HCT116 (cell line): ENCODE measurements around the gene ZNF777. TPM values are rescaled to one million over a fixed set of nuclear protein-coding genes. Genes with fewer than 3 reads are reported as not detected.

Source experiments
- ATAC-seq: fragments of 200-7000 bp; cut with Tn5 transposase; 2 replicates; pipeline ENCODE4 v1.9.1; 2020; ENCODE audit warnings: mild to moderate bottlenecking, moderate library complexity
- BruUV-seq: library from RNA; stranded (reverse); fragments of 400-500 nt; replicated peaks from 2 replicates; lab custom pipeline; 2021; lab: Mats Ljungman, UMichigan
- CTCF ChIA-PET: fragments of 300-600 bp; sonication (Branson Sonifier 250); formaldehyde crosslinking; loops from one replicate; lab custom pipeline; 2021; ENCODE audit warnings: antibody characterized with exemption; lab: Charles Lee
- POLR2A ChIA-PET: fragments of 300-600, 350-600 bp; sonication (Branson Sonifier 250); formaldehyde crosslinking; loops from one replicate; lab custom pipeline; 2021; ENCODE audit warnings: antibody characterized with exemption; lab: Charles Lee
- RAD21 ChIA-PET, 2 experiments: fragments of 300-600 bp; sonication (Branson Sonifier 250); formaldehyde crosslinking; loops; one replicate each; lab custom pipeline; 2023; ENCODE audit warnings: low total read pairs in 2 of 2; ENCODE audit not compliant: uncharacterized antibody in 2 of 2, unreplicated experiment in 2 of 2, low non-redundant PET in 1 of 2; lab: Charles Lee
- DNase-seq: peaks from one replicate; pipeline ENCODE4 v3.0.0-alpha.2; 2010; ENCODE audit warnings: low read depth, low spot score
- H2AFZ ChIP-seq: fragments of 200-600 bp; shearing (Covaris generic), sonication (generic); 2 replicates; pipeline ENCODE4 v1.6.1; 2017; ENCODE audit warnings: low read depth, mixed run types, mixed read lengths, antibody characterized with exemption, low read length; ENCODE audit not compliant: poor library complexity, severe bottlenecking
- H3K27ac ChIP-seq: 2 replicates; pipeline ENCODE4 v1.5.1; 2012; ENCODE audit warnings: low read depth, low read length
- H3K27me3 ChIP-seq: fragments of 200-600 bp; sonication (generic); 2 replicates; pipeline ENCODE4 v1.6.1; 2016; ENCODE audit warnings: mixed run types, low read length, mixed read lengths; ENCODE audit not compliant: insufficient read depth
- H3K36me3 ChIP-seq, 2 experiments: fragments of 200-500 bp in 1 of 2; fragments of 200-600 bp in 1 of 2; sonication (Bioruptor generic) in 1 of 2; sonication (generic) in 1 of 2; 2 replicates each; pipeline versions ENCODE4 v1.5.1 to v1.6.1; 2014 to 2016; ENCODE audit warnings: low read length in 2 of 2, inconsistent platforms in 1 of 2, mixed read lengths in 1 of 2, mixed run types in 1 of 2; ENCODE audit not compliant: insufficient read depth in 2 of 2, control insufficient read depth in 1 of 2
- H3K4me1 ChIP-seq, 2 experiments: fragments of 200-600 bp in 1 of 2; sonication (generic) in 1 of 2; 2 replicates each; pipeline versions ENCODE4 v1.5.1 to v1.6.1; 2012 to 2017; ENCODE audit warnings: low read length in 2 of 2, inconsistent platforms in 1 of 2, mild to moderate bottlenecking in 1 of 2, mixed read lengths in 1 of 2, mixed run types in 1 of 2, moderate library complexity in 1 of 2; ENCODE audit not compliant: insufficient read depth in 2 of 2, control insufficient read depth in 1 of 2
- H3K4me2 ChIP-seq: fragments of 200-600 bp; sonication (generic); 2 replicates; pipeline ENCODE4 v1.6.1; 2017; ENCODE audit warnings: mixed run types, low read length, mixed read lengths
- H3K4me3 ChIP-seq, 2 experiments: fragments of 200-600 bp in 1 of 2; sonication (generic) in 1 of 2; replicated peaks in 1 of 2; 2 replicates each; pipeline ENCODE4 v1.5.1; 2011 to 2016; ENCODE audit warnings: low read length in 2 of 2, control low read depth in 1 of 2, low read depth in 1 of 2, mild to moderate bottlenecking in 1 of 2, mixed read lengths in 1 of 2, mixed run types in 1 of 2
- H3K79me2 ChIP-seq: fragments of 200-600 bp; sonication (generic); 2 replicates; pipeline ENCODE4 v1.6.1; 2017; ENCODE audit warnings: mild to moderate bottlenecking, mixed run types, low read length, moderate library complexity, mixed read lengths; ENCODE audit not compliant: insufficient read depth
- H3K9ac ChIP-seq: fragments of 200-600 bp; sonication (generic); 2 replicates; pipeline ENCODE4 v1.6.1; 2016; ENCODE audit warnings: low read length, mixed read lengths
- H3K9me2 ChIP-seq: fragments of 200-600 bp; sonication (generic), shearing (Covaris generic); 2 replicates; pipeline ENCODE4 v1.6.1; 2017; ENCODE audit warnings: mixed run types, mild to moderate bottlenecking, moderate library complexity; ENCODE audit not compliant: insufficient read depth
- H3K9me3 ChIP-seq, 2 experiments: fragments of 200-500 bp in 1 of 2; fragments of 200-600 bp in 1 of 2; sonication (Bioruptor generic) in 1 of 2; sonication (generic) in 1 of 2; 2 replicates each; pipeline ENCODE4 v1.6.1; 2014 to 2017; ENCODE audit warnings: low read length in 2 of 2, mixed read lengths in 2 of 2, inconsistent platforms in 1 of 2, low read depth in 1 of 2, mild to moderate bottlenecking in 1 of 2, mixed run types in 1 of 2, moderate library complexity in 1 of 2; ENCODE audit not compliant: control insufficient read depth in 1 of 2, insufficient read depth in 1 of 2
- H4K20me1 ChIP-seq: fragments of 200-600 bp; sonication (generic), shearing (Covaris generic); 2 replicates; pipeline ENCODE4 v1.6.1; 2017; ENCODE audit warnings: mixed run types, mild to moderate bottlenecking, moderate library complexity; ENCODE audit not compliant: insufficient read depth
- CEBPB ChIP-seq: IDR thresholded peaks from 2 replicates; pipeline ENCODE4 v1.6.1; 2012; ENCODE audit warnings: low read depth
- ELF1 ChIP-seq: IDR thresholded peaks from 2 replicates; pipeline ENCODE4 v1.6.1; 2012; ENCODE audit warnings: low read depth, borderline replicate concordance
- EZH2 ChIP-seq: fragments of 200-600 bp; sonication (generic); IDR thresholded peaks from 2 replicates; pipeline ENCODE4 v1.6.1; 2017; ENCODE audit warnings: antibody characterized with exemption, mixed run types
- EZH2phosphoT487 ChIP-seq: fragments of 200-600 bp; IDR thresholded peaks from 2 replicates; pipeline ENCODE4 v1.6.1; 2018; ENCODE audit warnings: antibody characterized with exemption, borderline replicate concordance
- FOSL1 ChIP-seq: IDR thresholded peaks from 2 replicates; pipeline ENCODE4 v1.6.1; 2012; ENCODE audit warnings: low read depth
- JUND ChIP-seq: IDR thresholded peaks from 2 replicates; pipeline ENCODE4 v1.6.1; 2012
- POLR2A ChIP-seq: IDR thresholded peaks from 2 replicates; pipeline ENCODE4 v1.7.0; 2011; ENCODE audit warnings: borderline replicate concordance; ENCODE audit not compliant: insufficient read depth, insufficient read length; ENCODE audit errors: extremely low read depth
- POLR2AphosphoS5 ChIP-seq: IDR thresholded peaks from 2 replicates; pipeline ENCODE4 v1.6.1; 2011; ENCODE audit warnings: mild to moderate bottlenecking, low read depth, low read length, moderate library complexity
- RAD21 ChIP-seq: IDR thresholded peaks from 2 replicates; pipeline ENCODE4 v1.6.1; 2012; ENCODE audit warnings: low read depth, mild to moderate bottlenecking
- SRF ChIP-seq: IDR thresholded peaks from 2 replicates; pipeline ENCODE4 v1.6.1; 2012; ENCODE audit warnings: low read depth
- TCF7L2 ChIP-seq: IDR thresholded peaks from 2 replicates; pipeline ENCODE4 v1.7.0; 2011; ENCODE audit warnings: borderline replicate concordance, inconsistent platforms; ENCODE audit not compliant: insufficient read depth, insufficient read length; ENCODE audit errors: extremely low read depth
- YY1 ChIP-seq: IDR thresholded peaks from 2 replicates; pipeline ENCODE4 v1.6.1; 2011; ENCODE audit warnings: low read length, low read depth, moderate library complexity, mild to moderate bottlenecking; ENCODE audit not compliant: insufficient replicate concordance; ENCODE audit errors: extremely low read depth
- ZFX ChIP-seq: fragments of 450-650 bp; IDR thresholded peaks from 2 replicates; pipeline ENCODE4 v1.6.1; 2017
- ZNF274 ChIP-seq: fragments of 200-500 bp; sonication (Bioruptor generic); IDR thresholded peaks from 2 replicates; pipeline ENCODE4 v1.6.1; 2014; ENCODE audit warnings: mild to moderate bottlenecking, low read depth, low read length, inconsistent platforms
- intact Hi-C: fragments of 100-400 bp; cut with micrococcal nuclease; formaldehyde crosslinking; loops from 2 replicates; pipeline ENCODE4 v1.10.0; 2022
- total RNA-seq: library from RNA; stranded (reverse); gene quantifications from one replicate; pipeline ENCODE4 v1.2.1, GENCODE V29; 2021; ENCODE audit not compliant: unreplicated experiment
- TF ChIP-seq, protein P1 (sequence below): IDR thresholded peaks from 2 replicates; pipeline ENCODE4 v1.6.1; 2011; ENCODE audit warnings: mild to moderate bottlenecking, low read length, moderate library complexity; ENCODE audit not compliant: insufficient replicate concordance; ENCODE audit errors: extremely low read depth
- TF ChIP-seq, protein P2 (sequence below), 3 experiments: fragments of 200-600 bp in 1 of 3; sonication (generic) in 1 of 3; IDR thresholded peaks in 2 of 3; conservative IDR thresholded peaks in 1 of 3; 2 replicates each; pipeline ENCODE4 v1.5.1; 2012 to 2017; ENCODE audit warnings: low read depth in 2 of 3, low read length in 2 of 3, antibody characterized with exemption in 1 of 3, borderline replicate concordance in 1 of 3, control low read depth in 1 of 3, mild to moderate bottlenecking in 1 of 3, mixed read lengths in 1 of 3, mixed run types in 1 of 3, moderate library complexity in 1 of 3; ENCODE audit not compliant: insufficient read depth in 1 of 3
- TF ChIP-seq, protein P3 (sequence below): IDR thresholded peaks from 2 replicates; pipeline ENCODE4 v1.6.1; 2012; ENCODE audit warnings: low read depth
- TF ChIP-seq, protein P4 (sequence below): IDR thresholded peaks from 2 replicates; pipeline ENCODE4 v1.6.1; 2012

Gene ZNF777
- total RNA-seq, 1 experiment from 2014 or later, result 15.6 TPM

DNA sequence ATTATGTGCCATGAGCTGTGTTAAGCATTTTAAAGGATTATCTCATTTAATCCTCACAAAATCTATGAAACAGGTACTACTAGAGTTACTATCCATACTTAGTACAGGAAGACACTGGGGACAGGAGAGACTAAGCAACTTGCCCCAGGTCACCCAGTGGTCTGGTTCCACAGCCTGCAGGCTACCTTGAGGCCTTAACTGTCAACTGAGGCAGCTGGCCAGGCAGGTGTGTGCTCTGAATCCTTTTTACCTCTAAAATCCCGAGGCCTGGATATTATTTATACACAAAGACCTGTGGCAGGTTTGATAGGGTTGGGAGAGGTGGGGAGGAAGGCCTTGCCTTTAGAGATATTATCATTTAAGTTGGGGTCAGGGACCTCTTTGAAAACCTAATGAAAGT, 3.1 kb downstream of the ZNF777 start:
- H3K9ac ChIP-seq, result no peak overlapping the region
- peaks cover 11 to 19% of the 10 kb centered on the region in 2 experiments; a peak in 2 of 4 replicates for H3K4me1 ChIP-seq
- no peak overlapping the region for H3K27ac ChIP-seq
- no peaks in the 10 kb centered on the region for H3K27me3 ChIP-seq
- ChIA-PET CTCF (interaction anchor here (1.0 kb wide), 1 partner anchor 167 kb away, joined by 3 read pairs; no protein-coding TSS in a partner anchor), RAD21 (no interaction called here), POLR2A (no interaction called here)
- H3K4me2 ChIP-seq, result no peak overlapping the region
- no peaks in the 10 kb centered on the region for H3K9me3 ChIP-seq
- ATAC-seq (no peak), DNase-seq (no peak)
- H3K36me3 ChIP-seq, result peaks cover 4 to 20% of the 10 kb centered on the region in 2 experiments; a peak in 3 of 4 replicates
- H3K9me2 ChIP-seq, result no peaks in the 10 kb centered on the region
- TF ChIP-seq ELF1, result no peak
- TF ChIP-seq YY1, result no peak
- TF ChIP-seq FOSL1, result no peak
- no peak for TF ChIP-seq RAD21
- TF ChIP-seq EZH2, result no peak
- no peak for TF ChIP-seq POLR2AphosphoS5
- TF ChIP-seq TCF7L2, result no peak
- TF ChIP-seq POLR2A, result no peak
- TF ChIP-seq, protein P1, sequence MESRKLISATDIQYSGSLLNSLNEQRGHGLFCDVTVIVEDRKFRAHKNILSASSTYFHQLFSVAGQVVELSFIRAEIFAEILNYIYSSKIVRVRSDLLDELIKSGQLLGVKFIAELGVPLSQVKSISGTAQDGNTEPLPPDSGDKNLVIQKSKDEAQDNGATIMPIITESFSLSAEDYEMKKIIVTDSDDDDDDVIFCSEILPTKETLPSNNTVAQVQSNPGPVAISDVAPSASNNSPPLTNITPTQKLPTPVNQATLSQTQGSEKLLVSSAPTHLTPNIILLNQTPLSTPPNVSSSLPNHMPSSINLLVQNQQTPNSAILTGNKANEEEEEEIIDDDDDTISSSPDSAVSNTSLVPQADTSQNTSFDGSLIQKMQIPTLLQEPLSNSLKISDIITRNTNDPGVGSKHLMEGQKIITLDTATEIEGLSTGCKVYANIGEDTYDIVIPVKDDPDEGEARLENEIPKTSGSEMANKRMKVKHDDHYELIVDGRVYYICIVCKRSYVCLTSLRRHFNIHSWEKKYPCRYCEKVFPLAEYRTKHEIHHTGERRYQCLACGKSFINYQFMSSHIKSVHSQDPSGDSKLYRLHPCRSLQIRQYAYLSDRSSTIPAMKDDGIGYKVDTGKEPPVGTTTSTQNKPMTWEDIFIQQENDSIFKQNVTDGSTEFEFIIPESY, result no peak
- TF ChIP-seq, protein P2, sequence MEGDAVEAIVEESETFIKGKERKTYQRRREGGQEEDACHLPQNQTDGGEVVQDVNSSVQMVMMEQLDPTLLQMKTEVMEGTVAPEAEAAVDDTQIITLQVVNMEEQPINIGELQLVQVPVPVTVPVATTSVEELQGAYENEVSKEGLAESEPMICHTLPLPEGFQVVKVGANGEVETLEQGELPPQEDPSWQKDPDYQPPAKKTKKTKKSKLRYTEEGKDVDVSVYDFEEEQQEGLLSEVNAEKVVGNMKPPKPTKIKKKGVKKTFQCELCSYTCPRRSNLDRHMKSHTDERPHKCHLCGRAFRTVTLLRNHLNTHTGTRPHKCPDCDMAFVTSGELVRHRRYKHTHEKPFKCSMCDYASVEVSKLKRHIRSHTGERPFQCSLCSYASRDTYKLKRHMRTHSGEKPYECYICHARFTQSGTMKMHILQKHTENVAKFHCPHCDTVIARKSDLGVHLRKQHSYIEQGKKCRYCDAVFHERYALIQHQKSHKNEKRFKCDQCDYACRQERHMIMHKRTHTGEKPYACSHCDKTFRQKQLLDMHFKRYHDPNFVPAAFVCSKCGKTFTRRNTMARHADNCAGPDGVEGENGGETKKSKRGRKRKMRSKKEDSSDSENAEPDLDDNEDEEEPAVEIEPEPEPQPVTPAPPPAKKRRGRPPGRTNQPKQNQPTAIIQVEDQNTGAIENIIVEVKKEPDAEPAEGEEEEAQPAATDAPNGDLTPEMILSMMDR (IDR thresholded peaks at IDR 0.05 in 2 of 3, conservative IDR thresholded peaks at IDR 0.05 in 1 of 3; ENCODE audit: borderline replicate concordance in 1 of 3, insufficient read depth in 1 of 3, low read depth in 2 of 3, low read length in 2 of 3), result no peak
- TF ChIP-seq, protein P3, sequence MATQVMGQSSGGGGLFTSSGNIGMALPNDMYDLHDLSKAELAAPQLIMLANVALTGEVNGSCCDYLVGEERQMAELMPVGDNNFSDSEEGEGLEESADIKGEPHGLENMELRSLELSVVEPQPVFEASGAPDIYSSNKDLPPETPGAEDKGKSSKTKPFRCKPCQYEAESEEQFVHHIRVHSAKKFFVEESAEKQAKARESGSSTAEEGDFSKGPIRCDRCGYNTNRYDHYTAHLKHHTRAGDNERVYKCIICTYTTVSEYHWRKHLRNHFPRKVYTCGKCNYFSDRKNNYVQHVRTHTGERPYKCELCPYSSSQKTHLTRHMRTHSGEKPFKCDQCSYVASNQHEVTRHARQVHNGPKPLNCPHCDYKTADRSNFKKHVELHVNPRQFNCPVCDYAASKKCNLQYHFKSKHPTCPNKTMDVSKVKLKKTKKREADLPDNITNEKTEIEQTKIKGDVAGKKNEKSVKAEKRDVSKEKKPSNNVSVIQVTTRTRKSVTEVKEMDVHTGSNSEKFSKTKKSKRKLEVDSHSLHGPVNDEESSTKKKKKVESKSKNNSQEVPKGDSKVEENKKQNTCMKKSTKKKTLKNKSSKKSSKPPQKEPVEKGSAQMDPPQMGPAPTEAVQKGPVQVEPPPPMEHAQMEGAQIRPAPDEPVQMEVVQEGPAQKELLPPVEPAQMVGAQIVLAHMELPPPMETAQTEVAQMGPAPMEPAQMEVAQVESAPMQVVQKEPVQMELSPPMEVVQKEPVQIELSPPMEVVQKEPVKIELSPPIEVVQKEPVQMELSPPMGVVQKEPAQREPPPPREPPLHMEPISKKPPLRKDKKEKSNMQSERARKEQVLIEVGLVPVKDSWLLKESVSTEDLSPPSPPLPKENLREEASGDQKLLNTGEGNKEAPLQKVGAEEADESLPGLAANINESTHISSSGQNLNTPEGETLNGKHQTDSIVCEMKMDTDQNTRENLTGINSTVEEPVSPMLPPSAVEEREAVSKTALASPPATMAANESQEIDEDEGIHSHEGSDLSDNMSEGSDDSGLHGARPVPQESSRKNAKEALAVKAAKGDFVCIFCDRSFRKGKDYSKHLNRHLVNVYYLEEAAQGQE, result no peak
- no peak for TF ChIP-seq ZNF274
- TF ChIP-seq, protein P4, sequence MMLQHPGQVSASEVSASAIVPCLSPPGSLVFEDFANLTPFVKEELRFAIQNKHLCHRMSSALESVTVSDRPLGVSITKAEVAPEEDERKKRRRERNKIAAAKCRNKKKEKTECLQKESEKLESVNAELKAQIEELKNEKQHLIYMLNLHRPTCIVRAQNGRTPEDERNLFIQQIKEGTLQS, result no peak
- TF ChIP-seq JUND, result no peak
- TF ChIP-seq EZH2phosphoT487, result no peak
- TF ChIP-seq ZFX, result no peak
- no peak for TF ChIP-seq CEBPB
- TF ChIP-seq SRF, result no peak
- peaks cover 29% of the 10 kb centered on the region for H3K79me2 ChIP-seq
- H4K20me1 ChIP-seq, result no peaks in the 10 kb centered on the region
- H2AFZ ChIP-seq, result no peak overlapping the region
- H3K4me3 ChIP-seq, result no peak overlapping the region
- intact Hi-C loops, result loop anchor here (5.0 kb wide), 1 partner anchor 195 kb away; the partner anchor contains the start of gene ZNF783
- no TSS peak for BruUV-seq
